NB4 (cell line): ENCODE measurements around the gene MYLK3.

Source experiments
- MYC ChIP-seq: IDR thresholded peaks from 2 replicates; pipeline ENCODE4 v1.6.1; 2011; ENCODE audit warnings: low read depth, low read length
- POLR2A ChIP-seq: IDR thresholded peaks from 2 replicates; pipeline ENCODE4 v1.6.1; 2011; ENCODE audit warnings: mild to moderate bottlenecking; ENCODE audit not compliant: insufficient read length; ENCODE audit errors: extremely low read depth
- TF ChIP-seq, protein P1 (sequence below): IDR thresholded peaks from one replicate; pipeline ENCODE4 v1.5.1; 2012; ENCODE audit warnings: low read depth, low read length
- TF ChIP-seq, protein P2 (sequence below): IDR thresholded peaks from 2 replicates; pipeline ENCODE4 v1.6.1; 2011; ENCODE audit warnings: low read depth, low read length

DNA sequence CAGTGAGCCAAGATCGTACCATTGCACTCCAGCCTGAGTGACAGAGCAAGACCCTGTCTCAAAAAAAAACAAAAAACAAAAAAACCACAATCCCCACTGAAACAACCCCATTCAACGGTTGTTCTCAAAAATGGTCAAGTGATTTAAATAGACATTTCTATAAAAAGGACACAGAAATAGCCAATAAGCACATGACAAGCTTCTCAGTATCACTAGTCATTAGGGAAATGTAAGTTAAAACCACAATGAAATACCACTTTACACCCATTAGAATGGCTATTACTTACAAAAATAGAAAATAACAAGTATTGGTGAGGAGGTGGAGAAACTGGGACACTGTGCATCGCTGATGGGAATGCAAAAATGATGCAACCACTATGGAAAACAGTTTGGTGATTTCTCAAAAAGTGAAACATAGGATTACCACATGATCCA, 26.6 kb upstream of the MYLK3 start:
- TF ChIP-seq POLR2A, result no peak
- TF ChIP-seq, protein P1, sequence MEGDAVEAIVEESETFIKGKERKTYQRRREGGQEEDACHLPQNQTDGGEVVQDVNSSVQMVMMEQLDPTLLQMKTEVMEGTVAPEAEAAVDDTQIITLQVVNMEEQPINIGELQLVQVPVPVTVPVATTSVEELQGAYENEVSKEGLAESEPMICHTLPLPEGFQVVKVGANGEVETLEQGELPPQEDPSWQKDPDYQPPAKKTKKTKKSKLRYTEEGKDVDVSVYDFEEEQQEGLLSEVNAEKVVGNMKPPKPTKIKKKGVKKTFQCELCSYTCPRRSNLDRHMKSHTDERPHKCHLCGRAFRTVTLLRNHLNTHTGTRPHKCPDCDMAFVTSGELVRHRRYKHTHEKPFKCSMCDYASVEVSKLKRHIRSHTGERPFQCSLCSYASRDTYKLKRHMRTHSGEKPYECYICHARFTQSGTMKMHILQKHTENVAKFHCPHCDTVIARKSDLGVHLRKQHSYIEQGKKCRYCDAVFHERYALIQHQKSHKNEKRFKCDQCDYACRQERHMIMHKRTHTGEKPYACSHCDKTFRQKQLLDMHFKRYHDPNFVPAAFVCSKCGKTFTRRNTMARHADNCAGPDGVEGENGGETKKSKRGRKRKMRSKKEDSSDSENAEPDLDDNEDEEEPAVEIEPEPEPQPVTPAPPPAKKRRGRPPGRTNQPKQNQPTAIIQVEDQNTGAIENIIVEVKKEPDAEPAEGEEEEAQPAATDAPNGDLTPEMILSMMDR, result no peak
- TF ChIP-seq, protein P2, sequence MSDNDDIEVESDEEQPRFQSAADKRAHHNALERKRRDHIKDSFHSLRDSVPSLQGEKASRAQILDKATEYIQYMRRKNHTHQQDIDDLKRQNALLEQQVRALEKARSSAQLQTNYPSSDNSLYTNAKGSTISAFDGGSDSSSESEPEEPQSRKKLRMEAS, result no peak
- TF ChIP-seq MYC, result no peak
